Activated T-helper 17 cell treated with anti-CD3 and anti-CD28 coated beads, Interleukin-2, amount 50 U/mL, for 72 hours (primary cell): ENCODE measurements around the gene WDR7. TPM values are rescaled to one million over a fixed set of nuclear protein-coding genes. Genes with fewer than 3 reads are reported as not detected.
A peak's percentile ranks its signal among the peaks of the same experiment; 100 is the strongest.

Source experiments
- ATAC-seq: fragments of 150-1000 bp; cut with Tn5 transposase; replicated peaks from 2 replicates; pipeline ENCODE4 v1.10.0; 2021; ENCODE audit warnings: mild to moderate bottlenecking, moderate library complexity
- H3K27ac Mint-ChIP-seq: one replicate; pipeline ENCODE4 v1.8.0; 2022; ENCODE audit warnings: mixed read lengths
- H3K27me3 Mint-ChIP-seq: one replicate; pipeline ENCODE4 v1.8.0; 2022; ENCODE audit warnings: mixed read lengths
- H3K36me3 Mint-ChIP-seq: one replicate; pipeline ENCODE4 v1.8.0; 2022; ENCODE audit warnings: low read depth, mild to moderate bottlenecking, mixed read lengths
- H3K4me1 Mint-ChIP-seq: one replicate; pipeline ENCODE4 v1.8.0; 2022; ENCODE audit warnings: mixed read lengths
- H3K4me3 Mint-ChIP-seq: one replicate; pipeline ENCODE4 v1.8.0; 2022; ENCODE audit warnings: mild to moderate bottlenecking, mixed read lengths
- H3K9me3 Mint-ChIP-seq: one replicate; pipeline ENCODE4 v1.8.0; 2022; ENCODE audit warnings: mixed read lengths
- total RNA-seq, 2 donors: library from RNA; stranded (reverse); gene quantifications; one replicate each; pipeline ENCODE4 v1.2.3, GENCODE V29; 2022

Gene WDR7
- total RNA-seq, 2 donors from 2014 or later: 24.9 to 27.4 TPM

DNA sequence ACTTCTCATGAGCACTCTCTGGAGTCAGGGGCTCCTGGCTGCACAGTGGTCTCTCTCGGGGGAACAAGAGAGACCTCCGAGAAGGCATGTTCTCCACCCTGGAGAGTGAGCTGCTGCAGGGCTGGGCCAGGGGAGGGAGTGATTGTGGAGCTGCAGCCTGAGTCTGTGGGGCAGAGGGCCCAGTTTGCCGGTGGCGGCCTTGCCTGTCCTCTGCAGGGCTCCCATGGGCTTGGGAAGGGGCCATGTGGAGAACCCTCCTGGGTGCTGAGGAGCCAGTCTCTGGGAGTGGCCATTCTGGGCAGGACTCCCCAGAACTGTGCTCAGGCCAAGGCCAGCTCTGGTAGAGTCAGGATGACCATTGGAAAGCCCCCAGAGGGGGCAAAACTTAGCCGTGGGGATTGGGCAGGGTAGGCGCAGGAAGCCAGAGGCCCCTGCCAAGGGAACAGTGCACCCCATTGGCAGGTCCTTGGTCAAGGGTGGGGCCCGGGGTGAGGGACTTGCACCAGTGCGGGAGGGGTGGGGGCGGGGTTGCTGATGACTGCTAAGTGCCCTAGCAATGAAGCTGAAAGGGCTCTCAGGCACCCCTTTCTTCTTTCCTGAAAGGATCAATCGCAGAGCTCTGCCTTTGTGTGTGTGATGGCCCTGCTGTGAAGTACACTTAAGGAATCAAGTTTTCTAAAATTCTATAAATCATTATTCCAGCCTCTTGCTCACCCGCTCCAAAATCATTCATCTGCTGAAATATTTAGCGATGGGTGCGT, 426.0 kb downstream of the WDR7 start:
- Mint-ChIP-seq H3K27me3 (peaks cover 4% of the 10 kb centered on the region), H3K27ac (no peak overlapping the region)

DNA sequence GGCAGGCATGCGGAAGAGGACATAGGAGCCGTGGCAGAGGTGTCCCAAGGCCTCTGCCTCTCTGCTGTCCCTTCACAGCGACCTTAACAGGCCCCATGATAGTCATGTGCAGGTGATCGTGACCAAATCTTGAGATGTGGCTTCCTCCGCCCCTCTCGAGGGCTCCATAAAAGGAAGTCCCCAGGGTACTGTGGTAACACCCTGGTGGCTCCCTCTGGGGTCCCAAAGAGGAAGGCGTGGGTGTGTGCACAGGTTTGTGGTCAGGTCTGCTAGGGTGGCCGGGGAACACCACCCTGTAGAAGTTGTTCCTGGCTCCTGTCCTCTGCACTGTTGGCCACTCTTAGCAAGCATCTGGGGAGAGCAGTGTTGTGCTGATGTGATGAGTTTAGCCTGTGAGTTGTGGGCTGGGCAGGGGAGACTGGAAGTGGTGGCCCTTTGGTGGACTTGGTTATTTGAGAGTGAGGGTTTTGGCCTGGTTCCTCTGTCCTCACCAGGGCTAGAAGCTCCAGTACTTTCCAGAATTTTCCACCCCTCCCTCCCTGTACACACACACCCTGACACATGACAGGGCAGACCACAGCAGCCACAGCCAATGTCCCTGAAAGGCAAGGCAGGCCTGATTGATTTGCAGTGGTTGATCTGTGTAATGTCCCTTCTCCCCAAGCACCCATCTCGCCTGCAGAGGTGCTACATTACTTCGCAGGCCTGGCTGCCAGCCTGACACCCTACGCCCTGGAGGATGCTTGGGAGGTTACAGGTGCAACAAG, 426.8 kb downstream of the WDR7 start:
- no peaks in the 10 kb centered on the region for H3K9me3 Mint-ChIP-seq
- no peak overlapping the region for H3K27ac Mint-ChIP-seq
- peak; percentile 66 for ATAC-seq
- peaks cover 4% of the 10 kb centered on the region for H3K27me3 Mint-ChIP-seq
- H3K4me3 Mint-ChIP-seq: no peak overlapping the region
- H3K4me1 Mint-ChIP-seq: no peaks in the 10 kb centered on the region
- H3K36me3 Mint-ChIP-seq: no peaks in the 10 kb centered on the region

More for the DNA sequence above, 426.0 kb downstream of the WDR7 start:
- H3K36me3 Mint-ChIP-seq: no peaks in the 10 kb centered on the region
- no peak overlapping the region for H3K4me3 Mint-ChIP-seq
- H3K9me3 Mint-ChIP-seq: no peaks in the 10 kb centered on the region
- ATAC-seq: no peak
- no peaks in the 10 kb centered on the region for H3K4me1 Mint-ChIP-seq

GRCh38 chr18:57078614-57079013, 427.5 kb downstream of the WDR7 start:
- Mint-ChIP-seq H3K9me3 (no peaks in the 10 kb centered on the region), H3K27me3 (peaks cover 7% of the 10 kb centered on the region), H3K36me3 (no peaks in the 10 kb centered on the region), H3K4me1 (no peaks in the 10 kb centered on the region), H3K27ac (no peak overlapping the region), H3K4me3 (no peak overlapping the region)
- ATAC-seq: no peak

DNA sequence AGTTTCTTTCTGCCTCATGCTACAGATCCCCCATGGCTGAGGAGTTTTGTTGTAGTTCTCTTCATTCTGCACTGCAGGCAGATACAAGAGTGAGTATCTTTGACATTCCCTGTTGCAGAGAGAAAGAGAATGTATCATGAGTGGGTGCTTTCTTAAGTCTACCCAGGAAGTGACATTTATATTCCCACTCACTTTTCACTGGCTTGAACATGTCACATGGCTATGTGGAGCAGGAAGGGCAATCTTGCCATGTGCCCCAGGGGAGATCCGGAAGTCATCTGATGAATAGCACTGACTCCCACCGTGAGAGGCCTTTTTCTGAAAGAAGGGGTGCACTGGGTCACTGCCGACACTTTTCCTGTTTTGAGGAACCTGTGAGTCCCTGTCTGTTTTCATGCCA, 429.3 kb downstream of the WDR7 start:
- no peak overlapping the region for H3K4me3 Mint-ChIP-seq
- peaks cover 20% of the 10 kb centered on the region for H3K27me3 Mint-ChIP-seq
- H3K4me1 Mint-ChIP-seq: peaks cover 7% of the 10 kb centered on the region
- no peaks in the 10 kb centered on the region for H3K9me3 Mint-ChIP-seq
- no peak for ATAC-seq
- no peaks in the 10 kb centered on the region for H3K36me3 Mint-ChIP-seq
- no peak overlapping the region for H3K27ac Mint-ChIP-seq

DNA sequence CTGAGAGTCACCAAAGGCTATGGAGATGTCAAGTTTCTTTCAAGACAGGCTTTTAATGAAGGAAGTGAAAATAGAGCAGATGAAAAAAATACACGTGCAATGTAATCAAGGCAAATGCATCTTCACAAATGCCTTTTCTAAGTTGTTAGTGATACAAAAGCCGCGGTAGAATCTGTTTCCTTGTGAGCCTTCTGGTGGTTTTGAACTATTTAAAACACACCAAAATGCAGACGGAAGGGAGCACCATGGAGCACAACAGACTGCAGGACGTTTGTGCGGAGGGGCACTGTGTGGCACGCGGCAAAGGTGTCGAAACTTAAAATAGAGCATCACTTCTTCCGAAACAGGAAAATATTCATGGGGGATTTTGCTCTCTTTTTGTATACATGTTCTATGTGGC, 430.7 kb downstream of the WDR7 start:
- Mint-ChIP-seq H3K4me1 (peaks cover 7% of the 10 kb centered on the region), H3K4me3 (no peak overlapping the region)
- ATAC-seq: no peak

GRCh38 chr18:57083485-57083884, 432.3 kb downstream of the WDR7 start:
- Mint-ChIP-seq H3K36me3 (no peaks in the 10 kb centered on the region), H3K9me3 (no peaks in the 10 kb centered on the region), H3K4me1 (peaks cover 7% of the 10 kb centered on the region), H3K4me3 (no peak overlapping the region), H3K27ac (no peak overlapping the region), H3K27me3 (peaks cover 39% of the 10 kb centered on the region)
- ATAC-seq: no peak

More for the DNA sequence above, 430.7 kb downstream of the WDR7 start:
- Mint-ChIP-seq H3K9me3 (no peaks in the 10 kb centered on the region), H3K27ac (no peak overlapping the region), H3K36me3 (no peaks in the 10 kb centered on the region), H3K27me3 (peaks cover 32% of the 10 kb centered on the region)

DNA sequence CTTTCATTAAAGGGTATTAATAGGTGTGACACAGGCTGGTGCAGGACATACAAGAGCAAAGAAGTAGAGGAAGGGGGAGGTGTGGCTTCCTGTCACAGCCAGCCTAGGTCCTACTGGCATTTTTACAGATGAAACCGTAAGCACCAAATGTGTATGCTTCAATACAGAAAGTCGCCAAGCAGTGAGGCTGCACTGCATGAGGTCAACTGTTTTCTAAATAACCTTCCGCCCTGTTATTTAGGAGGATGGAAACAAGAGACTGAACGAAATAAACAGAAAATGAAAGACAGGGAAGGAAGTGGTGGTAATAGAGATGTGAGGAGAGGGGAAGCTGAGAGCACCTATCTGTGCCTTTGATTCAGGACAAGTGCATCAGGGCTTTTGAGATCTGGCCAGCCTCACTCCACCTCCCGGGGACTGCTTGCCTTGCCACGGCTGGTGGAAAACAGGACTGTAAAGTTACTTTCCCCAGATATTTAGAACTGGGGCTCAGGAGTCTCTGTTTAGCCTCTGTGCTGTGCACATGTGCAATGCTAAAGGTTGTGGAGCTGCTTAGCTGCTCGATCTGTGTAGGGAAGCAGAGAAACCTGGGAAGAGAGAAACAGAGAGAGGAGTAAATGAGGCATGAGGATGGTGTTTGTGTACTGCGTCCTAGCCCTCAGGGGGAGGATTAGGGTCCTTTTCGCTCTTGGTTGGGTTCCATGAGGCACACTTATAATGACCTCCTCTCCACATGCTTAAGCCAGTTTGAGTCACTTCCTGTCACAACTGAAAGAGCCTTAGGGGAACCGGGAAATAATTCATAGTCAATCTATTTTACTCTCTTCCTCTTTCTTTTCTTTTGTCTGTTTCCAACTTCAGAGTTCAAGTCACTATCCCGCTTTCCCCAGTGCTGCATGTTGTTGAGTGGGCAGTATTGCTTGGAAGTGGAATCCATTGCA, 433.4 kb downstream of the WDR7 start:
- peaks cover 41% of the 10 kb centered on the region for H3K27me3 Mint-ChIP-seq
- no peaks in the 10 kb centered on the region for H3K36me3 Mint-ChIP-seq
- no peaks in the 10 kb centered on the region for H3K9me3 Mint-ChIP-seq
- H3K4me1 Mint-ChIP-seq: peaks cover 7% of the 10 kb centered on the region
- H3K4me3 Mint-ChIP-seq: peak overlapping the region; percentile 20
- H3K27ac Mint-ChIP-seq: no peak overlapping the region
- peak; percentile 28 for ATAC-seq

DNA sequence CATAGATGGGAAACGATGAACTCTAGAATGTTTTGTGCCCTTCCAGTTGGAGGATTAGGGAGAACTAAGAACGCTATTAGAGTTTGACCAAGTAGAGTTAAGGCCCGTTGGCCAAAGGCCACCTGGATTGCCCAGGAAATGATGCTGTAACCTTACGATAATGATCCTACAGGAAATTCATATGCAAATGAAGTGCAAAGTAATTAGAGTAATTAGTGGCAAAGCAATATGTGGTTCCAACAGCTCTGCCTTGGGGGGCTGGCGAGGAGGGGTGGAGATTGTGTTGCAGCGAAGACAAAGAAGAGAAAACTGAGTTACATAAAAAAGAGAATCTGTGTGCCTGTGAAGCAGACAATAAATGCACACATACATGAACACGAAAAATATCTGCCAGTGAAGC, 434.2 kb downstream of the WDR7 start:
- Mint-ChIP-seq H3K27ac (no peak overlapping the region), H3K4me1 (peaks cover 7% of the 10 kb centered on the region), H3K9me3 (no peaks in the 10 kb centered on the region)

DNA sequence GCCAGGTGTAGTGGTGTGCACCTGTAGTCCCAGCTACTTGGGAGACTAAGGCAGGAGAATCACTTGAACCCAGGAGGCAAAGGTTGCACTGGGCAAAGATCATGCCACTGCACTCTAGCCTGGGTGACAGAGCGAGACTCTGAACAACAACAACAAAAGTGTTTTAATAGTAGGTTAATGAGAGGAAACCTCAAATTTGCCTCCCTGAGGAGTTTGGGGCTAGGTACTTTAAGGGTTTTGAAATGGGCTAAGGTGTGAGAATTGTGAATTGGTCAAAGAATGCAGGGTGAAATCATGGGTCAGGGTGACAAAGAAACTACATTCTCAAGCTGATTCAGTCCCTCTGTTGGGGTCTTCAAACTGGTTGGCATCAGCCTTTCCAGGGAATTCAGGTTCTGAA, 435.0 kb downstream of the WDR7 start:
- peaks cover 7% of the 10 kb centered on the region for H3K4me1 Mint-ChIP-seq
- no peaks in the 10 kb centered on the region for H3K36me3 Mint-ChIP-seq
- no peak overlapping the region for H3K4me3 Mint-ChIP-seq
- H3K27ac Mint-ChIP-seq: no peak overlapping the region
- peaks cover 49% of the 10 kb centered on the region for H3K27me3 Mint-ChIP-seq
- no peaks in the 10 kb centered on the region for H3K9me3 Mint-ChIP-seq
- no peak for ATAC-seq

More for the DNA sequence above, 434.2 kb downstream of the WDR7 start:
- H3K27me3 Mint-ChIP-seq: peaks cover 47% of the 10 kb centered on the region
- no peak for ATAC-seq
- no peak overlapping the region for H3K4me3 Mint-ChIP-seq
- H3K36me3 Mint-ChIP-seq: no peaks in the 10 kb centered on the region

Other genes with a start within 250 kb of the WDR7 start
- gene TXNL1, start 12.8 kb upstream of the WDR7 start, total RNA-seq: 10 to 100 TPM; 66.4 to 70.7 TPM